HG03442 (cell line): ENCODE data around the gene HES4.
"Not testable (repeated sequence)": the region's sequence is repeated elsewhere in the genome, so short reads cannot be mapped to it uniquely, and the experiment has no call there.

ENCODE experiments used
- ATAC-seq: cut with Tn5 transposase; IDR thresholded peaks from one replicate; pipeline ENCODE4 v1.9.1; 2021; ENCODE audit warnings: mild to moderate bottlenecking, moderate library complexity; ENCODE audit not compliant: unreplicated experiment

Gene HES4

DNA sequence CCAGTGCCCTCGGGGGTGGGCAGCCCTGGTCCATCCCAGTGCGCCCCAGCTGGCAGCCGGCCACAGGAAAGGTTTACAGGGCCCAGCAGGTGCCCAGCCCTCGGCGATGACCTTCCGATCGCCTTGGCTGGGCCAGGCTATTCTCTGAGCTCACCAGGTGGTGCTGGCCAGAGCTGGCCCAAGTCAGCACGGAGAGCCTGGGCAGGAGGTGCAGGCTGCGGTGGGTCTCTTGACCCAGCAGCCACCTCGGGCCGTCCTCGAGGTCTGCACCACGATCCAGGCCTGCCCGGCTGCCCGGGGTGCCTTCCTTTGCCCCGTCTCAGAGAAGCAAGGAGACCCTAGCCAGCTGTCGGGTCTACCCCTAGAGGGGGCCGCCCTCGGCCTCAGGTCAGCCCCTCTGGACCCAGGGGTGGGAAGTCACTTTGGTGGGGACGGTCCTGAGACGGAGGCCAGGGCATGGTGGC is 18.4 kb downstream of the HES4 start:
- ATAC-seq = no peak

DNA sequence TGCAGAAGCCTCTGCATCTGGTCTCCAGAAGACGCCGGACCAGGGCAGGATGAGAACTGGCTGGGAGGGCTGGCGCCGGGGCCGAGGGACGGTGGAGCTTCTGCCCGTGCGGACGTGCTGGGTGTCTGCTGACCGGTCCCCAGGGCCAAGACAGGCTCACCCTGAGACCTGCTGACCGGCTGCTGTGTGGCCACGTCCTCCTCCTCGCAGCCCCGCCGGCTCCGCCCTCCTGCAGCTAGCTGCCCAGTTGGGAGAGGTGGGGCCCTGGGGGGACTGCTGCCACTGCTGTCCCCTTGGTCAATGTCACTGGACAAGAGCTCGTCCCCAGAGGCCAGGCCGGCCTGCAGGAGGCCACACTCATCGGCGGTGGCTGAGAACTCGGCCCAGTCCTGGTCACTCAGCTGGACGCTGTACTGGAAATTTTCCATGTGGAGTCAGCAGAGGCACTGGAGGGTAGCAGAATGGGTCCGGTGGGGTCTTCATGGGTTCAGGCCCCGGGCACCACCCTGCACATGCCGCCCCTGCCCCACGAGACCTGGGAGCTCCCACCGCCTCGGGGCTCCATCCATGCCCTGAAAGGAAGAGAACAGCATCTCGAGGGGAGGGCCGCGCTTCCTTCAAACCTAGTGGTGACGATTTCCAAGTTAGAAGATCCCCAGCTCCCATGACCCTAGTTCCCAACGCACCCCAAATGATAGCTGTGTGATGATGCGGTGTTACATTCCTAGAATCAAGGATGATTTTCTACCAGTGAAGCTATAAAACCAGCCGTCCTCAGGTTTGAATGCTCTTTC is 19.1 kb downstream of the HES4 start:
- no peak for ATAC-seq

DNA sequence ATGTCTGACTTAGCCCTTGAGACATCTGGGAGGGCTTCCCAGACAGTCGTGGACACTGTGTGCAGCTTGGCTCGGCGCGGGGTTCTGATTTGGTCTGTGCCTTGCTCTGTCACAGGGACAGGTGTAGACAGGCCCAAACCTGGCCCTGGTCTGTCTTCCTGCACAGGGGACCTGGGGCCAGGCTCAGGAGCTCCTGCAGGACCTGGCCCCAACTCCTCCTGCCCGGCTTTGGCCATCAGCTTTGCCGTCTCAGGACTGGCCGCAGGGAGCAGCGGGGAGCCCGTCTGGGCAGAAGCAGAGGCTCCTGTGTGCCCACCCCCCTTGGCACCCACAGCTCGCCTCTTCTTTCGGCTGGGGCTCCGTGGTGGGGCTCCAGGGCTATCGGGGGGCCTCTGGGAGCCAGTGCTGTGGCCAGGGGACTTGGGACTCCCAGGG is 19.7 kb downstream of the HES4 start:
- ATAC-seq = no peak

DNA sequence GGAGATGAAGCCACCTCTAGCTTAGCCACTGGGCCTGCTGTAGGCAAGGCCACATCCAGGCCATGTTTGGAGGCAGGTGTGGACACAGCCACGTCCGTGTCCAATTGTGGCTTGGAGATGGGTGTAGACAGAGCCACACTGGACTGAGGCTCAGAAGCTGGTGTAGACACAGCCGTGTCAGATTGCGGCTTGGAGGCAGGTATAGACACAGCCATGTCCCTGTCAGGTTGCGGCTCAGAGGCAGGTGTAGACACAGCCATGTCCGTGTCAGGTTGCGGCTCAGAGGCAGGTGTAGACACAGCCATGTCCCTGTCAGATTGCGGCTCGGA is 20.2 kb downstream of the HES4 start:
- no peak for ATAC-seq

DNA sequence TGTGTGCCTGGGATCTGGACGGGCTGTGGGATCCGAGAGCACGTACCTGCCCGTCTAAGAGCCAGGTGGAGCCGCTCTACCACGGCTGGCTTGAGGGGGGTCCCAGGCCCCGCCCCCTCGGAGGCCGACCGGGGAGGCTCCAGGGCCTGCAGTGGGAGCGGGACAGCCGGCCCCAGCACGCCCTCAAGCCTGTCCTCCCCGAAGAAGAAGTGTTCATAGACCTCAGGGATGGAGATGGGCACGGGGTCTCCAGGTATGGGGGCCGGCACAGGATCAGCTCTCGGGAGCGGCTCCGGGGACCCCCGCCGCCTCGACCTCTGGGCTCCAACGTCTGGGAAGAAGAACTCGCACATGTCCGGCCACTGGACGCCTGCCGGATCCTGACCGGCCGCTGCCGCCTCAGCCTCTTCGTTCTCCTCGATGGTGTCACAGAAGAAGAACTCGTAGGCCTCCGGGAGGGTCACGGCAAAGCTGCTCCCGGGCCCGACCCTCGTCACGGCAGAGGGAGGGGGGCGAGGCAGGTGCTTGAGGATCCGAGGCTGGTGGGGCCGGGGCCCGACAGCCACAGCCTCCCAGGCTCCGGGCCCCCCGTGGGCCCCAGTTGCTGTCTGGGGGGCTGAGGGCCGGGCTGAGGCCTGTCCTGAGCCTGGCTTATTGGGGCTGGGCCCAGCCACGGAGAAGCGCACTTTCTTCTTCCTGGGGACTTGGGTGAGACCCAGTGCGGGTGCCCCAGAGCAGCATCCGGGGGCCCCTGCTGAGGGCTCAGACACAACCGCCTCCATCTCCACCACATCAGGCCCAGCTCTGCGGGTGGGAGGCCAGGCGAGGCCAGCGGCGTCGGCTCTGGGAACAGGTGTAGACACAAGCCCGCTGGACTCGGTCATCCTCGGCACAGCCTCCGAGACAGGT is 20.8 kb downstream of the HES4 start:
- ATAC-seq = no peak

DNA sequence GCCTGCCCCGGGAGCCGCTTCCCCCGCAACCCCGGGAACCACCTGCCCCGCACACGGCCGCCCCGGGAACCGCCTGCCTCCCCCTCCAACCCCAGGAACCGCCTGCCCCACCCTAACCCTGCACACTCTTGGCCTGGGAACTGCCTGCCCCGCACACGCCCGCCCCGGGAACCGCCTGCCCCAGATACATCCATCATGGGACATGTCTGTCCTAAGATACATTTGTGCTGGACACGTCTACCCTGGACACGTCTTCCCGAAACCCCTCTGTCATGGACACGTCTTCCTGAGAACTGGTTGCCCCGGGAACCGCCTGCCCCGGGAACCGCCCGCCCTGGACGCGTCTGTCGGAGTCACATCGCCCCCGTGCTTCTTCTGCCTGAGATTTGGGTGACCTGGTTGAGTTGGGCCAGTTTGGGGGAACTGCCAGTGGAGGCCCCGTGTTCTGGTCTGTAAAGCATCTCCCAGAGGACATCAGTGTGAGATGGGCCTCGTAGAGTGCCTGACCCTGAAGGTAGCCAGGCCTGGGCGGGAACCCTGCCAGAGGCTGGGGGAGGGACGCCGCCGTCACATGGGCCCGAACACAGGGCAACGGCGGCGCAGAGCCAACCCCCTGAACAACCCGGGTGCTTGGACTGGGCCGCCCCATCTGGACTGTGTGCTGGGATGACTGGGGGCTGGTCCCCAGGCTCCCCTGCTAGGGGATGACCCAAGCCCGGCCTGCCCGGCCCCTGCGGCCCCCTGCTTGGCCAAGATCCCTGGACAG is 21.6 kb downstream of the HES4 start:
- no peak for ATAC-seq

DNA sequence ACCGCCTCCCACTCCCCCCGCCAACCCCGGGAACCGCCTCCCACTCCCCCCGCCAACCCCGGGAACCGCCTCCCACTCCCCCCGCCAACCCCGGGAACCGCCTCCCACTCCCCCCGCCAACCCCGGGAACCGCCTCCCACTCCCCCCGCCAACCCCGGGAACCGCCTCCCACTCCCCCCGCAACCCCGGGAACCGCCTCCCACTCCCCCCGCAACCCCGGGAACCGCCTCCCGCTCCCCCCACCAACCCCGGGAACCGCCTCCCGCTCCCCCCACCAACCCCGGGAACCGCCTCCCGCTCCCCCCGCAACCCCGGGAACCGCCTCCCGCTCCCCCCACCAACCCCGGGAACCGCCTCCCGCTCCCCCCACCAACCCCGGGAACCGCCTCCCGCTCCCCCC is 23.1 kb downstream of the HES4 start:
- ATAC-seq = not testable (repeated sequence)

DNA sequence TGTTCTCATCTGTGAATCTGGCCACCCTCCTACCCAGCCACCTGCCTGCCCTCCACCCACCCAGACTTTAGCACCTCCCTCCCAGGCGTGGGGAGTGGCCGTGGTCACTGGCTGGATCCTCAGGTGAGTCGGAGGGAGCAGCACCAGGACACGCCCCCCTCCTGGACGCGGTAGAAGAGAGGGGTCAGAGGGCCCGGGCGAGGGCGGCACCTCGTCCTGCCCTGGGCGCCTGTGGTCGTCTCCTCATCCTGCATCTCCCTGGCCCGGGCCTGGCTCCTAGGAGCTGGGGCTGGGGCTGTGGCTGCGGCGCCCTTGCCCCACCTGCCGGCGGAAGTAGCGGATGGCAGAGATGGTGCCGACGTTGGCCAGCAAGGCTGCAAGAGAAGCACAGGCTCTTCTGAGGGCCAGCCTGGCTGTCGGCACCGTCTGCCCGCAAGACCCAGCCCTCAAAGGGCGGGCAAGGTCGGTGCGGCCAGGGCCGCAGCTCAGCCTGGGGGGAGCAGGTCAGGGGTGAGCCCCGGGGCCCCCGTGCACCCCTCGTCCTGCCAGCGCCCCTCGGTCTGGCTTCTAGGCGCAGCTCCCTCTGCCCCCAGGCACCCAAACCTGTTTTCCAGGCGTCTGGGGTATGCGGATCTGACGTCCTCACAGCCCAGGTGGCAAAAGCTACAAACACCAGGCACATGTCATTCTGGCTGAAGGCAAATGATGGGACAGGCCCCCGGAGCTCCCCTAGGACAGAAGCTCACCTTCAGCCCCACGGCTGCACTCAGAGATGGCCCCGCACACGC is 23.8 kb downstream of the HES4 start:
- peak; percentile 52 for ATAC-seq

DNA sequence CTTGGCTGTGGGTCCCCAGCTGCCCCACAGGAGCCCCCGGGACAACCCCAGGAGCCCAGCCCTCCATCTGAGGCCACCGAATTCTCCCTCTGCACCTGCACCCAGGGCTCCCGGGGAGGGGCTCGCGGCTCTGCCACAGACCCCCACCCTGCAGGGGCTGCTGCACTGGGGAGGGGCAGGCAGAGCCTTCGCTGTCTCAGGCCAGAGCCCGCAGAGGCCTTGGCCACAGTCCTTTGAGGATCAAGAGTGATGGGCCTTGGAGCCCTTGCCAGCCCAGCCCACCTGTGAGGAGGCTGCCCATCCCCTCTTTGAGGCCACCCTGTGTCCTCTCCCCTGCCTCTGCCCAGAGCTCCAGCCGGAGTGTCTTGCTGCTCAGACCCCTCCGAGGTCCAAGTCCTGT is 24.5 kb downstream of the HES4 start:
- no peak for ATAC-seq

DNA sequence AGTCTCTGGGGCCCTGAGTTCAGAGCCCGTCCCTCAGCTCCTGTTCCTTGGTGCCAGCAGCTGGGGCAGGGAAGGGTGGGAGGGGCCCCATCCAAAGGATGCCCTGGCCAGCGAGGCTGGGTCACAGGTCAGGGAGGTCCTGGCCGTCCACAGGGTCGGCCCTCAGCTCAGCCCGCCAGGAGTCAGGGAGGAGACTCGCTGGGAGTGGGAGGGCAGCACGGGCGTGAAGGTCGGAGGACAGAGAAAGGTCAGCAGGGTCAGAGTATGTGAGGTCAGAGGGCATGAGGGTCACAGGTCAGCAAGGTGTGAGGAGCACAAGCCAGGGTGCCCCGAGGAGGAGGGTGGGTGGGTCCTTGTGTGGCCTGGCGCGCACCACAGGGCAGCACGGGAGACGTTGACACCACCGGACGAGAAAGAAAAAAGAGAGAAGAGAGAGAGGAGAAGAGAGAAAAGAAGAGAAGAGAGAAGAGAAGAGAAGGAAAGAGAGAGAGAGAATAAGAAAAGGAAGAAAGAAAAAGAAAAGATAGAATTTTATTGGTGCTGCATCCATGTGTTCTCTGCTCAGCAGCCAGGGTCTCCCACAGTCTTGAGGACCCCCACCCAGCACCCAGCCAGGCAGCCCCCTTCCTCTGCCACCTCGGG is 25.1 kb downstream of the HES4 start:
- no peak for ATAC-seq

DNA sequence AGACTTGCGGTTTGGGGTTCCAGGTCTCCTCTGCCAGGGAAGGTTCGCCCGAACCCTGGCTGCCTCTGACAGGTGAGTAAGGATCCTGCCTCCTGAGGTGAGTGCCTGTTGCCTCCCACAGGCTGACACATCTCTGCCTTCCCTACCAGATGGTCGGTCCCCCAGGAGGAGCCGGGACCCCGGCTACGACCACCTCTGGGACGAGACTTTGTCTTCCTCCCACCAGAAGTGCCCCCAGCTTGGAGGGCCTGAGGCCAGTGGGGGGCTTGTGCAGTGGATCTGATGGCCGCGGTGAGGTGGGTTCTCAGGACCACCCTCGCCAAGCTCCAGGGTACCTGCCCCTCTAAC is 25.6 kb downstream of the HES4 start:
- ATAC-seq = no peak

DNA sequence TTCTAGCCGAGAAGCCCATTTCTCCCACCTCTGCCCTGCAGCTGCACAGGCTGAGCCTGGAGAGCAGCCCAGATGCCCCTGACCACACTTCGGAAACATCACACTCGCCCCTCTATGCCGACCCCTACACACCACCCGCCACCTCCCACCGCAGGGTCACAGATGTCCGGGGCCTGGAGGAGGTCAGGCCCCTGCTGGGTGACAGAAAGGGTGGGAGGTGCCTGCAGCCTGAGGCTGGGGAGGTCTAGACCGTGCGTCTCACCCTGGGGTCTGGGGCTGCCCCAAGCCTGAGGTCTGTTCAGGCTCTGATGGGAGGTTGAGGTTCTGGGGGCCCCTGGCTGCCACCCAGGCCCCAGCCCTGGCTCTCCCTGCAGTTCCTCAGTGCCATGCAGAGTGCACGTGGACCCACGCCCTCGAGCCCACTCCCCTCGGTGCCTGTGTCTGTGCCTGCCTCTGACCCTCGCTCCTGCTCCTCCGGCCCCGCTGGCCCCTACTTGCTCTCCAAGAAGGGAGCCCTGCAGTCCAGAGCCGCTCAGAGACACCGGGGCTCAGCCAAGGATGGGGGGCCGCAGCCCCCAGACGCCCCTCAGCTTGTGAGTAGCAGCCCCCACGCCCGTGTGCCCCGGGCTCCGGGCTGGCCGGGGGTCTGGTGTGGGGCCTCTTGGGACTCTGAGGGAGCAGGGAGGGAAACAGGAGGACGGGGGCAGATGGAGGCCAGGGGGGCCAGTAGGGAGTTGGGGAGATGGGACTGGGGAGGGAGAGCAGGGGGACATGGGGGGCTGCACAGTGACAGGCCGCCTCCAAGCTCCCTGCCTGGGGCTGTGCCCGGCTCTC is 26.2 kb downstream of the HES4 start:
- no peak for ATAC-seq

DNA sequence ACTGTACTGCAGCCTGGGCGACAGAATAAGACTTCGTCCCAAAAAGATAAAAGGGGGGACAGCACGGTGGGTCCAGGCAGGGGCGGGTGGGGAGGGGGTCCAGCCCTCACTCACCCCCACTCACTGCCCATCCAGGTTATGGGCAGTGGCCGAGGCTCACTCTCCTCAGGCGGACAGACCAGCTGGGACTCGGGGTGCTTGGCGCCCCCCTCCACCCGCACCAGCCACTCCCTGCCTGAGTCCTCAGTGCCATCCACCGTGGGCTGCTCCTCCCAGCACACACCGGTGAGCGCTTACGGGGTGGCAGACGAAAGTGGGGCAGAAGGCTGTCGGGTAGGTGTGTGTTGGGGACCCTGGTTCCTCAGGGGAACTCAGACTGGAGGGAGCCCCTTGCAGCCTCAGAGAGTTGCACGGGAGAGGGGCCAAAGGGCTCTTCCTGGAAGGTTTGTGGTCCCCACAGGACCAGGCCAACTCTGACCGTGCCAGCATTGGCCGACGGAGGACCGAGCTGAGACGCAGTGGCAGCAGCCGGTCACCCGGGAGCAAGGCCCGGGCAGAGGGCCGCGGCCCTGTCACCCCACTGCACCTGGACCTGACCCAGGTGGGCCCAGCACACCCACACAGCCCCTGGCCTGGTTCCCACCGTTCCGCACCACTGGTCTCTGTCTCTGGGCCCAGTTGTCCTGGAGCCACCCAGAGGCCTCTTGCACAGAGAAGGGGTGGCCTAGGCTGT is 27.0 kb downstream of the HES4 start:
- ATAC-seq = no peak

DNA sequence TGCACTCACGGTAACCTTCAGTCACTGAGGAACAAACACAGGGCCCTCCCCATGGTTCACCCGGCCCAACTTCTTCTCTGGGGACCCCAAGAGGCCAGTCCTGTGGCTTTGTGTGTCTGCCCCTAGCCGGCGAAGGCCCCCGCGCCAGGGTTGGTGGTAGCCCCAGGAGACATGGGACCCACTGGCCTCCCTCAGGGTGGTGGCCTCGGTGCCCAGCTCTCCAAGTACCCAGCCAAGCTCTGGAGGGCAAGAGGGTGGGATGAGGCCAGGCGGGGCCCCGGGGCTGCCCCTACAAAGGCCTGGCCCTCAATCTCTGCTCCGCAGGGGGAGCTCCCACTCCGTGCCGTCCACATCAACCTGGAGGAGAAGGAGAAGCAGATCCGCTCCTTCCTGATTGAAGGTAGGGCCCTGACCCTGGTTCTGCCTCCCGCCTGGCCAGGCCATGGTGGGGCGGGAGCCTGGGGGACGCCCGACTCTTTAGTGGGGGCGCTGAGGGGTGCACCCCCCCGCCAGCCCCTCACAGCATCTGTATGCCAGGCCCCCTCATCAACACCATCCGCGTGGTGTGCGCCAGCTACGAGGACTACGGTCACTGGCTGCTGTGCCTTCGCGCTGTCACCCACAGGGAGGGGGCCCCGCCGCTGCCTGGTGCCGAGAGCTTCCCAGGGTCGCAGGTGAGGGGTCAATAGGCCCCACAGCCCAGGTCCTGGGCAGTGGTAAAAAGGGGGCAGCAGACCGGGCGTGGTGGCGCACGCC is 28.0 kb downstream of the HES4 start:
- no peak for ATAC-seq

DNA sequence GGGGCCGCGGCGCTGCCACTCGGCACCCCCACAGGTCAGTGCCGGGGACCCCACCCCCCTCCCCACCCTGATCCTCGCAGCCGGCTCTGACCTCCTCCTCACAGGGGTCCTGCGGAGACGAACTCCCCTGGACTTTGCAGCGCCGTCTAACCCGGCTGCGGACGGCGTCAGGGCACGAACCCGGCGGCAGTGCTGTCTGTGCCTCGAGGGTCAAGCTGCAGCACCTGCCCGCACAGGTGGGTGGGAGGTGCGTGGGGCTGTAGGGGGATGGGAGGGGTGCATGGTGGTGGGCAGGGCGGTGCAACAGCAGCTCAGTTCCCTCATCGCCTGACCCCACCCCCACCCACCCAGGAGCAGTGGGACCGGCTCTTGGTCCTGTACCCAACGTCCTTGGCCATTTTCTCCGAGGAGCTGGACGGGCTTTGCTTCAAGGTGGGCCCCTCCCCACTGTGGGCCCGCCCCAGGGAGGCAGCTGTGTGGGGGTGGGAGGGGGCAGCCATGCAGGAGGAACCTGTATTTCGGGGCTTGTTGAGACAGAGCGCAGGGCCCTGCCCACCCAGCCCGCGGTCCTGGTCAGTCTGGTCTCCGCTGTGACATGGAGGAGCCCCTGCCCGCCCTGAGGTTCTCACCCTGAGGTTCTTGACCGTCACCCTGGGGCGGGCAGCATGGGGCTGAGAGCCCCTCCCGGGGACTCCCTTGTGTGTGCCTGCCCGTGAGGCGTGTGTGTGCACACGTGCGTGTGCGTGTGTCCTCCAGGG is 28.7 kb downstream of the HES4 start:
- no peak for ATAC-seq

DNA sequence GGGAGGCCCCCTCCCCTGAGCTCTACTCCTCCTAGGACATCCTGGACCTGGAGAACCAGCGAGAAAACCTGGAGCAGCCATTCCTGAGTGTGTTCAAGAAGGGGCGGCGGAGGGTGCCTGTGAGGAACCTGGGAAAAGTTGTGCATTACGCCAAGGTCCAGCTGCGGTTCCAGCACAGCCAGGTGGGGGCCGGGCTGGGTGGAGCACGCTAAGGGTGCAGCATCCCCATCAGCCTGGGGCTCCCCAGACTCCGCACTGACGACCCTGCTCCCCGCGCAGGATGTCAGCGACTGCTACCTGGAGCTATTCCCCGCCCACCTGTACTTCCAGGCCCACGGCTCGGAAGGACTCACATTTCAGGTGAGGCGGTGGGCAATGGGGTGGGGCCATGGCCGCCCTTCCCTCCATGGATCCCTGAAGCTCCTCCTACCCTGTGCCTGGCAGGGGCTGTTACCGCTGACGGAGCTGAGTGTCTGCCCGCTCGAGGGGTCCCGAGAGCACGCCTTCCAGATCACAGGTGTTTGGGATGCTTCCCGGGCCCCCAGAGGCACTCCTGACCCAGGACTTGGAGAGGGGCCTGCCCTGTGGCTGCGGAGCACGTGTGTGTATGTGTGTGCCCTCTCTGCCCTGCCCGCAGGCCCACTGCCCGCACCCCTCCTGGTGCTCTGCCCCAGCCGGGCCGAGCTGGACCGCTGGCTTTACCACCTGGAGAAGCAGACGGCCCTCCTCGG is 29.5 kb downstream of the HES4 start:
- no peak for ATAC-seq
